Gastroesophageal sphincter (tissue), 4 donors: Measurements from ENCODE around the gene PLGRKT. TPM values are rescaled to one million over a fixed set of nuclear protein-coding genes. Genes with fewer than 3 reads are reported as not detected.

Experiments used
- ATAC-seq: fragments of 150-250 bp; one replicate; pipeline ENCODE4 v1.9.1; 2016; ENCODE audit warnings: mild to moderate bottlenecking, moderate library complexity
- H3K27ac ChIP-seq, 4 donors: fragments of 200-600 bp; sonication (generic) in 3 of 4; 1 replicate in 3 of 4; 2 replicates in 1 of 4; pipeline ENCODE4 v1.5.1; 2016 to 2019
- H3K27me3 ChIP-seq: fragments of 200-600 bp; sonication (generic); one replicate; pipeline ENCODE4 v1.5.1; 2019
- H3K36me3 ChIP-seq, 2 donors: fragments of 200-600 bp; sonication (generic); one replicate each; pipeline ENCODE4 v1.5.1; 2019; ENCODE audit warnings: control low read depth in 1 of 2
- H3K4me1 ChIP-seq, 3 donors: fragments of 200-600 bp; sonication (generic); 1 replicate in 2 of 3; 2 replicates in 1 of 3; pipeline ENCODE4 v1.5.1; 2016 to 2019; ENCODE audit warnings: control low read depth in 2 of 3
- H3K4me3 ChIP-seq, 2 donors: fragments of 200-600 bp; sonication (generic); one replicate each; pipeline ENCODE4 v1.5.1; 2019; ENCODE audit warnings: mild to moderate bottlenecking in 1 of 2, moderate library complexity in 1 of 2
- H3K9me3 ChIP-seq, 3 donors: fragments of 200-600 bp; sonication (generic); one replicate each; pipeline ENCODE4 v1.5.1; 2017 to 2019; ENCODE audit warnings: control low read depth in 2 of 3
- EP300 ChIP-seq: sonication (generic); formaldehyde crosslinking; IDR thresholded peaks from one replicate; pipeline ENCODE4 v1.6.1; 2017; ENCODE audit warnings: antibody characterized with exemption, mild to moderate bottlenecking
- POLR2A ChIP-seq, 2 donors: fragments of 450-650 bp; IDR thresholded peaks; one replicate each; pipeline ENCODE4 v1.6.1; 2017; ENCODE audit warnings: antibody characterized with exemption in 2 of 2, mild to moderate bottlenecking in 2 of 2, moderate library complexity in 1 of 2
- POLR2AphosphoS5 ChIP-seq: sonication (generic); formaldehyde crosslinking; IDR thresholded peaks from one replicate; pipeline ENCODE4 v1.6.1; 2017; ENCODE audit warnings: antibody characterized with exemption
- WGBS, 2 donors: methylation state at CpG; one replicate each; pipeline ENCODE4 v1.1.5; 2018; ENCODE audit warnings: low coverage in 1 of 2; 5-methylcytosine and 5-hydroxymethylcytosine counted together
- total RNA-seq, 4 donors: library from RNA; depleted of rRNA; stranded (reverse); fragments of >200 nt; gene quantifications; one replicate each; pipeline ENCODE4 v1.1.0, GENCODE V29; 2016
- TF ChIP-seq, protein P1 (sequence below), 4 experiments: fragments of 200-600 bp in 2 of 4; fragments of 450-650 bp in 2 of 4; sonication (generic) in 1 of 4; IDR thresholded peaks; one replicate each; pipeline ENCODE4 v1.5.1; 2017 to 2019; ENCODE audit warnings: antibody characterized with exemption in 4 of 4, mild to moderate bottlenecking in 2 of 4, moderate library complexity in 2 of 4

PLGRKT gene
- total RNA-seq, 4 donors from 2014 or later: 8.8 to 22.6 (median 13.3) TPM

DNA sequence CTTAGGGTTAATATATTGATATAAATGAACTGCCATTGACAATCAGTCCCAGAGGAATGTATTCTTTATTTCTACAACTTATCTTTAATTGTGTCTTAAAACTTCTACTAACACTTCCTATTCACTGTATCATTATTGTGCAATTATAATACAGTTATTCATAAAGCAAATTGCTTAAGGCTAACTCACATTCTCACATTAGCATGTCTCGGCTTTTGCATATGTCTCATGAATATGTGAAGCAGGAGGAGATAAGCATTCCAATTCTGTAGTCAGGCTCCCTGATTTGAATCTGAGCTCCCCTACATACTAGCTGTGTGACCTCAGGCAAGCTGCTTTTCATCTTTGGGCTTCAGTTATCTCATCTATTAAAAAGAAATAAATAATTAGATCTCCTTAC is 45.4 kb downstream of the PLGRKT start:
- 83 to 100% methylated on average over 1 of the region's 1 CpG for WGBS, 2 donors
- no peak overlapping the region for H3K4me3 ChIP-seq
- TF ChIP-seq EP300 (no peak), POLR2A (IDR thresholded peaks at IDR 0.05) (no peak), POLR2AphosphoS5 (no peak)
- TF ChIP-seq, protein P1, sequence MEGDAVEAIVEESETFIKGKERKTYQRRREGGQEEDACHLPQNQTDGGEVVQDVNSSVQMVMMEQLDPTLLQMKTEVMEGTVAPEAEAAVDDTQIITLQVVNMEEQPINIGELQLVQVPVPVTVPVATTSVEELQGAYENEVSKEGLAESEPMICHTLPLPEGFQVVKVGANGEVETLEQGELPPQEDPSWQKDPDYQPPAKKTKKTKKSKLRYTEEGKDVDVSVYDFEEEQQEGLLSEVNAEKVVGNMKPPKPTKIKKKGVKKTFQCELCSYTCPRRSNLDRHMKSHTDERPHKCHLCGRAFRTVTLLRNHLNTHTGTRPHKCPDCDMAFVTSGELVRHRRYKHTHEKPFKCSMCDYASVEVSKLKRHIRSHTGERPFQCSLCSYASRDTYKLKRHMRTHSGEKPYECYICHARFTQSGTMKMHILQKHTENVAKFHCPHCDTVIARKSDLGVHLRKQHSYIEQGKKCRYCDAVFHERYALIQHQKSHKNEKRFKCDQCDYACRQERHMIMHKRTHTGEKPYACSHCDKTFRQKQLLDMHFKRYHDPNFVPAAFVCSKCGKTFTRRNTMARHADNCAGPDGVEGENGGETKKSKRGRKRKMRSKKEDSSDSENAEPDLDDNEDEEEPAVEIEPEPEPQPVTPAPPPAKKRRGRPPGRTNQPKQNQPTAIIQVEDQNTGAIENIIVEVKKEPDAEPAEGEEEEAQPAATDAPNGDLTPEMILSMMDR (IDR thresholded peaks at IDR 0.05): no peak
- no peaks in the 10 kb centered on the region for H3K9me3 ChIP-seq
- H3K36me3 ChIP-seq: peaks cover 0 to 6% of the 10 kb centered on the region in 2 donors
- ATAC-seq: no peak
- H3K27ac ChIP-seq: no peak overlapping the region
- H3K27me3 ChIP-seq: no peaks in the 10 kb centered on the region
- peaks cover 0 to 2% (median 0%) of the 10 kb centered on the region in 3 donors for H3K4me1 ChIP-seq

DNA sequence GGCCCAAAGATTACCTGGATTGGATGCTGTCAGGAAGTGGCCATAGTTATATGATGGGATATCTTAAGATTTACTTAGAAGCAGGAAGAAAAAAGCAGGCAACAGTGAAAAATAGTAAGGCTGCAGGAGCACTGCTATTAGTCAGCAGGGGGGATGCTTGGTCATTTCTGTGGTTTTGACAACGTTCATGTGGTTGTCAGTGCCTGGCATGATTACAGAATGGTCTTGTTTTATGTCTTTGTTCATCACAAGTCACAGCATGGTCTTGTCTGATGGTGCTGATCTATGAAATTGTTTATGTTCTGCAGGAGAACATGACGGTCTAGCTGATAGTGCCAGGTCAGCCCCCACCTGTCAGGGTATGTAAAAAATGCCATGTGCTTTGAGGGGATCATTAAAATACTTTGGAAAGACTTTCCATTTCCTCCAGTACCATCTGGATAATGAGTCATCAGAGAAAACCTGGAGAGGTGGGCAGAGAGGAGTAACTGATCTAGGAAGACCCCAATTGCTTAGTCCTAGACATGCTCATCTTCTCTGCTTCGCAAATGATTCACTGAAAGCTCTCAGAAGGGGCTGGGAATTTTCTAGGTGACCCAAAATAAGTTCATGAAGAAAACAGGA is 48.5 kb downstream of the PLGRKT start:
- TF ChIP-seq POLR2AphosphoS5 (no peak), EP300 (no peak), POLR2A (IDR thresholded peaks at IDR 0.05) (no peak)
- TF ChIP-seq, protein P1 (IDR thresholded peaks at IDR 0.05): no peak
- Histone ChIP-seq H3K27ac (no peak overlapping the region), H3K4me3 (no peak overlapping the region), H3K27me3 (no peaks in the 10 kb centered on the region), H3K36me3 (peaks cover 0 to 6% of the 10 kb centered on the region in 2 donors), H3K9me3 (no peaks in the 10 kb centered on the region), H3K4me1 (peaks cover 0 to 8% (median 0%) of the 10 kb centered on the region in 3 donors)
- WGBS, 2 donors: 28 to 60% methylated on average over 2 to 3 of the region's 3 CpGs
- no peak for ATAC-seq

DNA sequence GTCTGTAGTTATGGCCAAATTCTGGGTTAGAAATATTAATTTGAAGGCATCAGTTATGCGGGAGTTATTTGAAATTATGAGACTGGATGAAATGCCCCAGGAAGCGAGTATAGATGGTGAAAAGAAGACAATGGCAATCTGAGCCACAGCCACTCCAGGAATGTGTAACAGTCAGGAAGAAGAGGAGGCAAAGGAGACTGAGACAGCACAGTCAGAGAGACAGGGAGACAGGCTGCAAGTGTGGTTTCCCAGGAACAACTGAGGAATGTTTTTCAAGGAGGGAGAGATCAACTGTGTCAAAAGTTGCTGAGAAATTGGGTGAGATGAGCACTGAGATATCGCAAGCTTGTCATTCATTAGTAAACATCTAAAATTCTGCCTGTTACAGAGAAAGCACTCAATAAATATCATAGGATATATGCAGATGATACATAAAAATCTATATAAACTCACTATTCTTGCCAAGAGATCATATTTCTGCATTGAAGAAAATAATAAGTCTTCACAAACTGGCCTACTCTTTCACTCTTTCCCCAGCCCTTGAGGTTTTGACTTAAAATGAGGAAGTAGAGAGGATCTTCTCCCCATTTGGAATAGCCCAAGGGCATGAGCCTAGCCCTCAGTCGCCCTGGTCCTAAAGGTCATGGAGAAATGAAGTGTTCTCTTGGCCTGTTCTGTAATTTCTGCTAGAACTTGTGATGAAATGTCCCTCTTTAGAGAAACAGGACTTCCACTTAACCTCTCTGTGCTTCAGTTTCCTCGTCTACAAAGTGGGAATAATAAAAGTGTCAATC is 49.5 kb downstream of the PLGRKT start:
- WGBS, 2 donors: 76 to 90% methylated on average over 5 of the region's 5 CpGs
- peaks cover 0 to 6% of the 10 kb centered on the region in 2 donors for H3K36me3 ChIP-seq

DNA sequence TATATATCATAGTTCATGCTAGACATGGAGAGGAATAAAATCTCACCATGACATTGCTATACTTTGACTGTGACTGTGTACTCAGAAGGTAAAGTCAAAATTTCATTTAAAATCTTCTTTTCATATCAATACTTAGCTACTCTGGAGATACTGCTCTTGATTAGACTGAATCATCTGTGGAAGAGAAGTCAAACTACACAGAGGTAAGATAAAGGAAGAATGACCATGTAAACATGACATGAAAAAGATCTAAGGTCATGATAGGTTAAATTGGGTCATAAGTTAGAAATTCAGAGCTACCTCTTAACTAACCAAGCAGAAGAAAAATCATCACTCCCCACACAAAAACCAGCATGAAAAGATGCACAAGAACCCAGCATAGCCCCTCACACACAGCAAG is 53.3 kb downstream of the PLGRKT start:
- H3K36me3 ChIP-seq: peaks cover 0 to 20% of the 10 kb centered on the region in 2 donors
- no peak overlapping the region for H3K4me3 ChIP-seq
- ATAC-seq: no peak
- H3K27ac ChIP-seq: no peak overlapping the region
- no peaks in the 10 kb centered on the region for H3K27me3 ChIP-seq
- no peak for TF ChIP-seq POLR2A (IDR thresholded peaks at IDR 0.05)
- no peak for TF ChIP-seq EP300
- no peak for TF ChIP-seq POLR2AphosphoS5
- TF ChIP-seq, protein P1 (IDR thresholded peaks at IDR 0.05): no peak
- H3K9me3 ChIP-seq: no peaks in the 10 kb centered on the region
- H3K4me1 ChIP-seq: peaks cover 0 to 8% (median 0%) of the 10 kb centered on the region in 3 donors

More for the DNA sequence above, 49.5 kb downstream of the PLGRKT start:
- no peaks in the 10 kb centered on the region for H3K9me3 ChIP-seq
- H3K27ac ChIP-seq: no peak overlapping the region
- peaks cover 0 to 8% (median 0%) of the 10 kb centered on the region in 3 donors for H3K4me1 ChIP-seq
- no peak overlapping the region for H3K4me3 ChIP-seq
- no peaks in the 10 kb centered on the region for H3K27me3 ChIP-seq
- TF ChIP-seq POLR2AphosphoS5 (no peak), EP300 (no peak), POLR2A (IDR thresholded peaks at IDR 0.05) (no peak)
- TF ChIP-seq, protein P1 (IDR thresholded peaks at IDR 0.05): no peak
- no peak for ATAC-seq
